ENCODE data around the gene IMPG1. TPM values are rescaled to one million over a fixed set of nuclear protein-coding genes. Genes with fewer than 3 reads are reported as not detected.

Gene IMPG1
- total RNA-seq, 4 donors from 2014 or later, result not detected

DNA sequence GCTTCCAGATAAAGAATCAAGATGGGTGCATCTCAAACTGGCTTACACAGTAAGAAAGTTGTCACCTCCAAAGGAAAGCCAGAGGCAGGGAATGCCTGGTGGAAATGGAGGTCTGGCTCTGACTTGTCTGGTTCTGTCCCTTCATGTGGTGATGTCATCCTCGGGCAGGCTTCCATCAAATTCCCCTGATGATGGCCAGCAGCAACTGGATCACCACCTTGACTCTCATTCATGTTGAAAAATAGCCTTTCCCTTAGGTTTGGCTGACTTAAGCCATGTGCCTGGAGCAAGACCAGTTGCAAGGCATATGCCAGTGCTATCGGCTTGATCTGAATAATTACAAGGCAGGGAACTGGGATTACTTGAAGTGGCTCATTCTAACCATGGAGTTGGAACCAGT is 28.8 kb downstream of the IMPG1 start:
- Histone ChIP-seq H3K9me3 (no peaks in the 10 kb centered on the region), H3K4me3 (no peak overlapping the region), H3K27me3 (no peaks in the 10 kb centered on the region), H3K4me1 (no peaks in the 10 kb centered on the region), H3K27ac (no peak overlapping the region), H3K36me3 (no peaks in the 10 kb centered on the region)
- TF ChIP-seq EP300 (IDR thresholded peaks at IDR 0.05) (no peak), POLR2A (IDR thresholded peaks at IDR 0.05) (no peak)
- TF ChIP-seq, protein P1, sequence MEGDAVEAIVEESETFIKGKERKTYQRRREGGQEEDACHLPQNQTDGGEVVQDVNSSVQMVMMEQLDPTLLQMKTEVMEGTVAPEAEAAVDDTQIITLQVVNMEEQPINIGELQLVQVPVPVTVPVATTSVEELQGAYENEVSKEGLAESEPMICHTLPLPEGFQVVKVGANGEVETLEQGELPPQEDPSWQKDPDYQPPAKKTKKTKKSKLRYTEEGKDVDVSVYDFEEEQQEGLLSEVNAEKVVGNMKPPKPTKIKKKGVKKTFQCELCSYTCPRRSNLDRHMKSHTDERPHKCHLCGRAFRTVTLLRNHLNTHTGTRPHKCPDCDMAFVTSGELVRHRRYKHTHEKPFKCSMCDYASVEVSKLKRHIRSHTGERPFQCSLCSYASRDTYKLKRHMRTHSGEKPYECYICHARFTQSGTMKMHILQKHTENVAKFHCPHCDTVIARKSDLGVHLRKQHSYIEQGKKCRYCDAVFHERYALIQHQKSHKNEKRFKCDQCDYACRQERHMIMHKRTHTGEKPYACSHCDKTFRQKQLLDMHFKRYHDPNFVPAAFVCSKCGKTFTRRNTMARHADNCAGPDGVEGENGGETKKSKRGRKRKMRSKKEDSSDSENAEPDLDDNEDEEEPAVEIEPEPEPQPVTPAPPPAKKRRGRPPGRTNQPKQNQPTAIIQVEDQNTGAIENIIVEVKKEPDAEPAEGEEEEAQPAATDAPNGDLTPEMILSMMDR (IDR thresholded peaks at IDR 0.05), result no peak
- DNase-seq (ENCODE audit: low spot score in 2 of 2), result no peak
- WGBS, 2 donors, result 89% methylated on average over 2 of the region's 2 CpGs

DNA sequence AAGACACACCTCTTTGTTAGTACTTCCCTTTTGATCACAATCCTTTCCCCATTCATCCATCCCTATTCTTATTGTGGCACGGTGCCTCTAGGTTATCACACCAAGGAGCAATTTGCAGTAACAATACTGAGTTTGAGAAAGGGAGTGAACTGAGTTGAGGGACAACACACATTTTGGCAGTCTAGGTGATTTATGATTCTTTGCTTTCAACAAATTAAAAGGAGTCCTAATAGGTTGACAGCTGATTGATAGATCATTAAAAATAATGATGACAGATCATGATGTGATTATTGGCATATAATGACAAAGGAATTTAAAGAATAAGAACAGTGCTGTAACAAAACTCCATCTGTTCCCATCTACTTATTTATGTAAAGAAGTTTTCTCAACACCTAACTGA is 36.7 kb downstream of the IMPG1 start:
- H3K36me3 ChIP-seq, result no peaks in the 10 kb centered on the region
- H3K27ac ChIP-seq, result no peak overlapping the region
- DNase-seq (ENCODE audit: low spot score in 2 of 2), result no peak
- H3K4me3 ChIP-seq, result no peak overlapping the region
- H3K27me3 ChIP-seq, result no peaks in the 10 kb centered on the region
- 22 to 31% methylated on average over 1 of the region's 1 CpG for WGBS, 2 donors
- no peaks in the 10 kb centered on the region for H3K9me3 ChIP-seq
- no peaks in the 10 kb centered on the region for H3K4me1 ChIP-seq
- TF ChIP-seq POLR2A (IDR thresholded peaks at IDR 0.05) (no peak), EP300 (IDR thresholded peaks at IDR 0.05) (no peak)
- TF ChIP-seq, protein P1 (IDR thresholded peaks at IDR 0.05), result no peak

DNA sequence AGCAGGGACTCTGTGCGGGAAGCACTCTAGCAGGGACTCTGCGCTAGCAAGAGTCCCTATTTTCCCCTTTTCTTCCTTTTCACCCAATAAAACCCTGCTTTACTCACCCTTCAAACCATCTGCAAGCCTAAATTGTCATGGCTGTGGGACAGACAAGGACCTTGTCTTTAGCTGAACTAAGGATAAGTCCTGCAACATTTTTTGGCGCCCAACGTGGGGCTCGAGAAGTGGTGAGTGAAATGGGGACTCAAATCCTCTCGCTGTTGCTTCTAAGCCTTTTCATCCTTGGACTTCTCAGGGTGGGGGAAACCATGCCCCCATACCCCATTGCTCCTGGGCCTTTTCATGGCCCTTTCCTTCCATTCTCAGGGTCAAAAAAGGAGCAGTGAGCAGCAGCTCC is 46.4 kb downstream of the IMPG1 start:
- DNase-seq (ENCODE audit: low spot score in 2 of 2), result no peak
- no peak overlapping the region for H3K4me3 ChIP-seq
- H3K36me3 ChIP-seq, result no peaks in the 10 kb centered on the region
- H3K27me3 ChIP-seq, result no peaks in the 10 kb centered on the region
- 95 to 96% methylated on average over 6 of the region's 6 CpGs for WGBS, 2 donors
- no peaks in the 10 kb centered on the region for H3K4me1 ChIP-seq
- no peak overlapping the region for H3K27ac ChIP-seq
- H3K9me3 ChIP-seq, result peaks cover 0 to 32% (median 2%) of the 10 kb centered on the region in 4 donors
- no peak for TF ChIP-seq EP300 (IDR thresholded peaks at IDR 0.05)
- TF ChIP-seq, protein P1 (IDR thresholded peaks at IDR 0.05), result no peak

DNA sequence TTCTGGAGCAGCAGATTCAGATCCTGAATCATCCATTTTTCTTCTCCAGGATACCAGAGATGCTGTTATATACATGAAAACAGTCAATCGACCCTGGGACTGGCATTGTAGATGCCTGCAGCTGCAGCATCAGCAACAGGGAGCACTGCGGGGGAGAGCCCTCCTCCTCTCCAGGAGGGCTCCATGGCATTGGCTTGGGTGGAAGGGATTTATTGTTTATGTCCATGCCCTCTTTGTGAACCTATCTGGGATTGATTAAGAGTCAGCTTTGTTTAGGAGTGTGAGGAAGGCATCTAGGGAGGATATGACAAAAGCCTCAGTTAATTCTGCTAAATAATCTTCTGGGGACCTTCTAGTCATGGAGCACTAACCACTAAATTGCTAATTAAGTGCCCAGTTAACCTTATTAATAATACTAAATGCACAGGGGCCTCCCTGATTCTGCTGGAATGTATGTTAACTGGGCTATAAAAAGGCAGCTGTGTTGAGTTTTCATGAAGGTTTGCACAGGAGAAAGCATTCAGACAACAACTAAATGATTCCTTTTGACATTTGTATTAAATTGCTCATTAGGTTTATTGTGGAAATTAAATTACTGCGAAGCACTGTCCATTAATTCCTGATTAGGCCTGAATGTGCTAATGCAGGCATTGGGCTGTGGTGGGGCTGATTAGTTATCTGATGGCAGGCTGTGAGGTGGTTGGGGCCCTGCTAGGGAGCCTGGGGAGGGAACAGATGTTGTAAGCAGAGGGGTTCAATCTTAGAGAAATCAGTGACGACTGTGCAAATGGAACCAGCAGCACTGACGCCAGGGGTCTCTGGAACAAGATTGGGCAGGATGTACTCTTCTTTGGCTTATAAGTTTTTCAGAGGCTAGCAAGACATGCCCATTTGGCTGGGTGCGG is 57.6 kb downstream of the IMPG1 start:
- 52 to 71% methylated on average over 6 of the region's 6 CpGs for WGBS, 2 donors

DNA sequence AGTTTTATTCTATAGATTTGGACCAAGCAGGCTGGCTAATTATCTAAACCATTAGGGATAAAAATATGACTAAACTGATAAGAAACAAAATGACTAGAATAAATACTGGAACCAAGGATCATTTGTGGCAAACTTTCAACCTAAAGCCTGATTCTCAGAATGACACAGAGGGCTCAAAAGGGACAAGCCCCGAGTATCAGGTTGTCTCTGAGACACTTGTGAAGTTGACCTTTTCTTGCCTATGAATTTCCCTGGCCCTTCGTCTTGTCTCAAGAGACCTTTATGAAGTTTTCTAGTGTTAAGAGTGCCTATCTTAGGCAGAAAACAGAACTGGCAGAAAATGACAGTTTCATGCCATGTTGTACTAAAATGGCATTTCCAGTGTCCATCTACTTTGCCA is 68.3 kb downstream of the IMPG1 start:
- Histone ChIP-seq H3K4me3 (no peak overlapping the region), H3K27ac (no peak overlapping the region), H3K9me3 (no peaks in the 10 kb centered on the region), H3K27me3 (no peaks in the 10 kb centered on the region), H3K36me3 (no peaks in the 10 kb centered on the region), H3K4me1 (no peaks in the 10 kb centered on the region)
- WGBS, 2 donors, result 77 to 78% methylated on average over 2 of the region's 2 CpGs
- DNase-seq (ENCODE audit: low spot score in 2 of 2), result no peak
- TF ChIP-seq, protein P1 (IDR thresholded peaks at IDR 0.05), result no peak
- TF ChIP-seq EP300 (IDR thresholded peaks at IDR 0.05), result no peak

More for the DNA sequence above, 57.6 kb downstream of the IMPG1 start:
- H3K36me3 ChIP-seq, result no peaks in the 10 kb centered on the region
- H3K27ac ChIP-seq, result no peak overlapping the region
- no peak for DNase-seq (ENCODE audit: low spot score in 2 of 2)
- H3K9me3 ChIP-seq, result no peaks in the 10 kb centered on the region
- no peak overlapping the region for H3K4me3 ChIP-seq
- no peaks in the 10 kb centered on the region for H3K27me3 ChIP-seq
- no peaks in the 10 kb centered on the region for H3K4me1 ChIP-seq
- TF ChIP-seq, protein P1 (IDR thresholded peaks at IDR 0.05), result no peak
- TF ChIP-seq POLR2A (IDR thresholded peaks at IDR 0.05) (no peak), EP300 (IDR thresholded peaks at IDR 0.05) (no peak)
